Ovary (tissue), 9 donors: ENCODE results near the gene ATP8A1. TPM values are rescaled to one million over a fixed set of nuclear protein-coding genes. Genes with fewer than 3 reads are reported as not detected.
"Not testable (repeated sequence)": the region's sequence is repeated elsewhere in the genome, so short reads cannot be mapped to it uniquely, and the experiment has no call there.

Source experiments
- DNase-seq, 5 donors: peaks; one replicate each; pipeline ENCODE4 v3.0.0-alpha.2; 2019 to 2020
- H3K27ac ChIP-seq, 2 donors: fragments of 200-600 bp; one replicate each; pipeline versions ENCODE4 v1.5.1 to v1.8.0; 2019 to 2022
- H3K27me3 ChIP-seq: fragments of 200-600 bp; one replicate; pipeline ENCODE4 v1.8.0; 2022
- H3K36me3 ChIP-seq: fragments of 200-600 bp; sonication (generic); one replicate; pipeline ENCODE4 v1.5.1; 2019
- H3K4me1 ChIP-seq: one replicate; pipeline ENCODE4 v1.8.1; 2013; ENCODE audit warnings: mild to moderate bottlenecking, moderate library complexity; ENCODE audit not compliant: insufficient read depth
- H3K4me3 ChIP-seq: fragments of 200-600 bp; sonication (generic); one replicate; pipeline ENCODE4 v1.5.1; 2017
- H3K9me3 ChIP-seq, 2 donors: fragments of 200-600 bp in 1 of 2; sonication (generic) in 1 of 2; one replicate each; pipeline versions ENCODE4 v1.5.1 to v1.8.1; 2013 to 2019; ENCODE audit warnings: mild to moderate bottlenecking in 1 of 2, moderate library complexity in 1 of 2
- CTCF ChIP-seq, 3 donors: fragments of 450-650 bp in 2 of 3; fragments of 200-600 bp in 1 of 3; IDR thresholded peaks; one replicate each; pipeline versions ENCODE4 v1.5.1 to v1.8.0; 2016 to 2022; ENCODE audit warnings: antibody characterized with exemption in 3 of 3, mild to moderate bottlenecking in 1 of 3
- EP300 ChIP-seq: sonication (generic); formaldehyde crosslinking; IDR thresholded peaks from one replicate; pipeline ENCODE4 v1.6.1; 2017; ENCODE audit warnings: antibody characterized with exemption
- POLR2A ChIP-seq: fragments of 450-650 bp; IDR thresholded peaks from one replicate; pipeline ENCODE4 v1.6.1; 2017; ENCODE audit warnings: antibody characterized with exemption, mild to moderate bottlenecking, moderate library complexity
- WGBS, 3 donors: extraction: QIAGEN DNeasy Blood & Tissue Kit in 1 of 3; methylation state at CpG; one replicate each; pipeline versions ENCODE4 v1.1.5 to v1.1.7; 2013 to 2017; 5-methylcytosine and 5-hydroxymethylcytosine counted together
- intact Hi-C, 4 donors: fragments of 100-400 bp; cut with DNase I; formaldehyde crosslinking; loops; one replicate each; pipeline versions ENCODE4 v1.11.0 to v1.15.1; 2022 to 2023
- polyA plus RNA-seq, 2 donors: library from polyadenylated mRNA; stranded (reverse); fragments of 200-250 nt in 1 of 2; fragments of 350-450 nt in 1 of 2; fragmentation: Illumina TruSeq in 1 of 2; extraction: RNeasy Lipid Tissue Mini Kit (QIAGEN cat#74804) in 1 of 2; gene quantifications; one replicate each; pipeline ENCODE4 v1.2.3, GENCODE V29; 2013 to 2014
- total RNA-seq, 7 donors: library from RNA; depleted of rRNA in 2 of 7; stranded (reverse); fragments of >200 nt in 2 of 7; fragmentation: NEBNext Ultra II Directional in 3 of 7; extraction: Animal tissue kit (Norgen Biotek cat#: 25700) in 3 of 7; gene quantifications; one replicate each; pipeline versions ENCODE4 v1.1.0 to v1.2.4, GENCODE V29; 2016 to 2023
- donor health status: DM: no; HTN: no; CAD: no; lungs with moderate emphysema.
- donor health status: DM: no; HTN: no; CAD: no.
- donor health status: Bipolar disorder and iron deficiency.
- donor health status: DM: yes; HTN: yes; CAD: no.
- donor health status: DM: no; HTN: no; CAD: no.
- donor health status: DM: yes; HTN: yes; CAD: no.

ATP8A1 gene
- total and polyA plus RNA-seq, 9 donors, result 10.0 to 73.2 (median 21.6) TPM

- Histone ChIP-seq H3K36me3 (no peaks in the 10 kb centered on the region), H3K9me3 (no peaks in the 10 kb centered on the region), H3K4me3 (no peak overlapping the region), H3K27ac (no peak overlapping the region), H3K27me3 (no peaks in the 10 kb centered on the region), H3K4me1 (no peaks in the 10 kb centered on the region)
- intact Hi-C loops, result no loop called here
- 88 to 89% (median 89%) methylated on average over 8 of the region's 8 CpGs for WGBS, 3 donors
- no peak for TF ChIP-seq POLR2A
- TF ChIP-seq EP300, result no peak
- TF ChIP-seq CTCF (IDR thresholded peaks at IDR 0.05), result no peak
- DNase-seq, result no peak
Observed at GRCh38 chr4:42464550-42465094, 192.3 kb downstream of the ATP8A1 start.

- WGBS, 3 donors, result 77 to 83% (median 78%) methylated on average over 1 of the region's 1 CpG
- H3K9me3 ChIP-seq, H3K36me3 ChIP-seq, H3K27me3 ChIP-seq, intact Hi-C loops, H3K4me3 ChIP-seq, H3K27ac ChIP-seq, DNase-seq, H3K4me1 ChIP-seq: not testable (repeated sequence)
Observed at GRCh38 chr4:42461216-42461615, 195.7 kb downstream of the ATP8A1 start.

- 69 to 94% (median 80%) methylated on average over 4 of the region's 4 CpGs for WGBS, 3 donors
- Histone ChIP-seq H3K27me3 (no peaks in the 10 kb centered on the region), H3K4me1 (no peaks in the 10 kb centered on the region), H3K9me3 (no peaks in the 10 kb centered on the region), H3K27ac (no peak overlapping the region), H3K4me3 (no peak overlapping the region), H3K36me3 (no peaks in the 10 kb centered on the region)
- intact Hi-C loops, result no loop called here
- DNase-seq, result no peak
- TF ChIP-seq EP300 (no peak), CTCF (IDR thresholded peaks at IDR 0.05) (no peak), POLR2A (no peak)
Observed at GRCh38 chr4:42460043-42460442, 196.9 kb downstream of the ATP8A1 start.

GRCh38 chr4:42458657-42459056 is 198.2 kb downstream of the ATP8A1 start:
- TF ChIP-seq CTCF (IDR thresholded peaks at IDR 0.05), result no peak
- no peak for TF ChIP-seq EP300
- TF ChIP-seq POLR2A, result no peak
- Histone ChIP-seq H3K27ac (no peak overlapping the region), H3K4me1 (no peaks in the 10 kb centered on the region), H3K36me3 (no peaks in the 10 kb centered on the region), H3K4me3 (no peak overlapping the region), H3K9me3 (no peaks in the 10 kb centered on the region), H3K27me3 (no peaks in the 10 kb centered on the region)
- intact Hi-C loops, result no loop called here
- no peak for DNase-seq
- WGBS, 3 donors, result 76 to 89% (median 89%) methylated on average over 3 of the region's 3 CpGs

GRCh38 chr4:42454755-42455420 is 202.0 kb downstream of the ATP8A1 start:
- Histone ChIP-seq H3K27me3 (no peaks in the 10 kb centered on the region), H3K27ac (no peak overlapping the region), H3K4me3 (no peak overlapping the region), H3K9me3 (no peaks in the 10 kb centered on the region), H3K36me3 (no peaks in the 10 kb centered on the region), H3K4me1 (no peaks in the 10 kb centered on the region)
- TF ChIP-seq EP300, result no peak
- TF ChIP-seq CTCF (IDR thresholded peaks at IDR 0.05), result no peak
- no peak for TF ChIP-seq POLR2A
- WGBS, 3 donors, result 80 to 88% (median 83%) methylated on average over 2 of the region's 2 CpGs
- intact Hi-C loops, result no loop called here
- no peak for DNase-seq
